Measurements from ENCODE around the gene TAB2.

The TAB2 gene

GRCh38 chr6:149414821-149415220 is 97.3 kb downstream of the TAB2 start:
- no peak for DNase-seq (ENCODE audit: low read depth in 2 of 2)

DNA sequence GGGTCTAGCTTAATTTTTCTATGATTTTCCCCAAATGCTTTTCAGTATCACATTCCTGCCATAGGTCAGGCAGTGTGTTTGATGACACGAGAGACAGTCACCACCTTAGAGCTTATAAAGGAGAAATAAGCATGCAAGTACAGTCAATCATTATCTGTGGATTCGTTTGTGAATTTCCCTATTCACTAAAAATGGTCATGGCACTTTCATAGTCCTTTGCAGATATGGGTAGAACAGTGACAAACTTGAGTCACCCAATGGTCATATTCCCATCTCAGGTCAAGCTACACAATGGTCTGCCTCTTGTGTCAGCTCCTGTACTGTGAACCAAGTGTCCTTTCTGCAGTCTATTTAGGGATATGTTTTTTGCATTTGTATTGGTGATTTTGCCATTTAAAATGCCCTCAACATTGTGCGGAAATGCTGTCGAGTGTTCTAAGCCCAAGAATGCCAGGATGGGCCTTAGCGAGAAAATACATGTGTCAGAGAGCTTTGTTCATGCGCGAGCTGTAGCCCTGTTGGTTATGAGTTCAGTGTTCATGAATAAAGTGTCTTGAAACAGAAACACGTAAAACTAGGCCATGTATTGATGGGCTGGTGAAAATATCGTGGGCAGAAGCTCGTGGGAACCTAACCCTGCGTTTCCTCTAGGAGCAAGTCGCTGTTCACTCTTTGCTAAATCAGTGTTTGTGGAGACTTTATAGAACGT is 102.3 kb downstream of the TAB2 start:
- no peak for DNase-seq (ENCODE audit: low read depth in 2 of 2)

DNA sequence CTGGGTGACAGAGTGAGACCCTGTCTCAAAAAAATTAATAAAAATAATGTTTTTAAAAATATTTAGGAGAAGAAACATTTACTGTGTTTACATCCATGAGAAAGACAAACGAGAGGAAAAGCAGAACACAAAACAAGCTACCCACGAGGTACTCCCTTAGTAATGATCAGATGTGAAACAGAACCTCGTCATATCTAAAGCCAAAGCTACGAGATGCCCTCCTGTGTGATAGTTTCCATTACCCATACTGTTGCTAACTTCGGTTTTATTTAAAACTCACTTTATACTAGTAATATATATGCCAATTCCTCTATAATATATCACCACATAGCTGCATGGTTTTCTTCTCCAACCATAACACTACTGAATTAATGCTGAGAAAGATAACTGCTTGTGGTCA is 103.6 kb downstream of the TAB2 start:
- no peak for DNase-seq (ENCODE audit: low read depth in 2 of 2)

- DNase-seq (ENCODE audit: low read depth in 2 of 2) = no peak
Observed at GRCh38 chr6:149422581-149422980, 105.1 kb downstream of the TAB2 start.

- no peak for DNase-seq (ENCODE audit: low read depth in 2 of 2)
Observed at GRCh38 chr6:149423964-149424440, 106.5 kb downstream of the TAB2 start.

DNA sequence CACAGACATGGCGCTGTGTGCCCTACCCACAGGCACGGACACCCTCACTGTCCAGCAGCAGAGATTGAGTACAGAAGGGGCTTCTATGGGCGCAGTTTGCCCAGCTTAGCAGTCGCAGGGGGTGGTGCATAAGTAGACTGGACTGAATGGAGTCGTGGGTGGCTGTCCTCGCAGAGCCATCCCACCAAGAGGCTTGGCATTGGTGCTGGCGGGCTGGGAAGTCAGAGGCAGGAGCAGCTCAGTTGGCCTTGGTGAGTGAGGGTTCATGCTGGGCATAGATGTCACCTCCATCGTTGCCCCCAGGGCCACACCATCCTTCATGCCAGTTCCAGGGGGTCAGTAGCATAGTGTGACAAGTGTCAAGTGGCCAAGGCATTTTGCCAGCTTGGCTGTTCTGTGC is 107.7 kb downstream of the TAB2 start:
- no peak for DNase-seq (ENCODE audit: low read depth in 2 of 2)

DNA sequence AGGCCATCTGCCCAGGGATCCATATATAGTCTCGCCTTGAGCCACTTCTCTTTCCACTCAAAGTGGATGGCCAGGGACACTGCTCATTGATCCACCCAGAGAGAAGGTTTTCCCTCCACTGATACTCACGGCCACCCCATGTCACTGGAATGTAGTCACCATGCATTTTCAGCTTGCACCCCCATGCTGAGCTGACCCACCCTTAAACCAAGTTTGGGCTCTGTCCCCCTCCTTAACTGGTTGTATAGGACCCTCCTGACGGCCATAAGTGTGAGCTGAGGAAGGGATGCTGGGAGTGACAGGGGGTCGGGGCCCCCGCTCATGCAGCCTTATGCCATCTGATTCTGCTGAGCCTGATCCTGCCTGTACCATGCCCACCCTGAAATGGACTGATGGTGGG is 108.2 kb downstream of the TAB2 start:
- no peak for DNase-seq (ENCODE audit: low read depth in 2 of 2)

- no peak for DNase-seq (ENCODE audit: low read depth in 2 of 2)
Observed at GRCh38 chr6:149428606-149429005, 111.1 kb downstream of the TAB2 start.

DNA sequence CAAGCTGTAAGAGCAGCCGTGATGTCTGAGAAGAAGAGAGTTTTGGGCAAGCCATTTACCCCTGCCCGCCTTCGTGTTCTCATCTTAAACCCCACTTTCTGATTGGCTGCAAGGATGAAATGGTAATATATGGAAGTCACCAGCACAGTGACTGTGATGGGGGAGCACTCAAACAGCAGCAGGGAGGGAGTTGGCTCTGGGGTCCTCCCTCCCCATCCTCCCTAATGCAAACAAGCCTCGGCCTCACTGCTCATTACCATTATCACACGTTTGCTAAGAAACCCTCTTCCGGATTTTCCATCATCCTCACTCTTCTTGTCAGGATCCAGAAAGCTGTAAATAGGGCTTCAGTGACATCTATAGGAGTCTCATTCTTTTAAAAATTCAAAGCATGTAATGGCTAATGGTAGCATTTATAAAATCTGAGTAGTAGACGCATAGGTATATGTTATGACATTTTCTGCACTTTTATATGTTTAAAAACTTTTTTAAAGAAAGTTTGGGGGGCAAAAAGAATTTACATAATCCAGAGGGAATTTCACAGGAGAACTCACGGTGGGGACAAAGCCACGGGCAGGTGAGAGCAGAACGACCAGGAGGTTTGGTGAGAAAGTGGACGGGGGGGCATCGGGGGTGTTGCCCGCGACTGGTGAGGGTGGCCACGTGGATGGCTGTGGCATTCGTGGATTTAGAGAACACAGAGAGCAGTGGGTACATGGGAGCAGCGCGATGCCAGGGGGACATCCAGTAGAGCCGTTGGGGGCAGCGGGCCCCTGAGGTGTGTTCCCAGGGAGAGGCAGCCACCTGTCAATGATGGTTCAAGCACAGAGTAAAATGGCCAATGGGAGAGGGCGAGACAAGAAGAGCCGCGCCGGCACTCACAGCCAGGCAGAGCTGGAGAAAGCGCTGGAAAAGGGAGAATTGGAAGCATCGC is 112.2 kb downstream of the TAB2 start:
- DNase-seq (ENCODE audit: low read depth in 2 of 2) = no peak

- peak; percentile 93 to 96 for DNase-seq (ENCODE audit: low read depth in 2 of 2)
Observed at GRCh38 chr6:149431905-149432775, 114.6 kb downstream of the TAB2 start.

GRCh38 chr6:149433405-149433804 is 115.9 kb downstream of the TAB2 start:
- no peak for DNase-seq (ENCODE audit: low read depth in 2 of 2)

DNA sequence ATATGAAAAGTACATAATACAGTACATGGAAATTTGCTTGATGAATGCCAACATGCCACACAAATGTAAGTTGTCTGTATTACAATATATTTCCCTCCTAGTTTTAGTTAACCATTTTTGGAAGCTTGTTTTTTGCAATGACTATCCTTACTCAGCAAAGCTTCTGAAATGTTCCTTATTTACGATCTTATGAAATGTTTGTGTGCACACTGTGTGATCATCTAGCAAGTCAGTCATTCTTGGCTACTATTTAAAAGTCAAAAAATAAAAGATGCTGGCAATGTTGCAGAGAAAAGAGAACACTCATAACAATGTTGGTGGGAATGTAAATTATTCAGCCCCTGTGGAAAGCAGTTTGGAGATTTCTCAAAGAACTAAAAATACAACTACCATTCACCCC is 116.4 kb downstream of the TAB2 start:
- no peak for DNase-seq (ENCODE audit: low read depth in 2 of 2)

GRCh38 chr6:149435919-149436586 is 118.5 kb downstream of the TAB2 start:
- DNase-seq (ENCODE audit: low read depth in 2 of 2) = no peak

DNA sequence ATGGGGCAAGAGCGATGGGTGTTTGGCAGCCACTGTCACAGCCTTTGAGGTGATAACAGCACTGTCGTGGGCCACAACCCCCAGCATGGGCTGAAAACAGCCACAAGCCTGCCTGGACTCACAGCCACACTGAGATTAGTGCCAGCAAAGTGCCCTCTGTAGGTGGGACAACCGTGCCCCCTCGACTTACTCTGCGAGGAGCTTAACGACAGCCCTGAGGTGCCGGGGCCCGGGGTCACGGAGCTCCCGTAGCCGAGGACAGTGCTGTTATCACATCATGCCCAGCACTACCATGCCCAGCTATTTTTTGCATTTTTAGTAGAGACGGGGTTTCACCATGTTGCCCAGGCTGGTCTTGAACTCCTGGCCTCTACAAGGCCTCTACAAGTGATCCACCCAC is 119.1 kb downstream of the TAB2 start:
- no peak for DNase-seq (ENCODE audit: low read depth in 2 of 2)

GRCh38 chr6:149437212-149437611 is 119.7 kb downstream of the TAB2 start:
- DNase-seq (ENCODE audit: low read depth in 2 of 2) = no peak

GRCh38 chr6:149438855-149439254 is 121.3 kb downstream of the TAB2 start:
- no peak for DNase-seq (ENCODE audit: low read depth in 2 of 2)

- DNase-seq (ENCODE audit: low read depth in 2 of 2) = no peak
Observed at GRCh38 chr6:149439626-149440025, 122.1 kb downstream of the TAB2 start.

GRCh38 chr6:149440735-149441671 is 123.5 kb downstream of the TAB2 start:
- DNase-seq (ENCODE audit: low read depth in 2 of 2) = no peak

- no peak for DNase-seq (ENCODE audit: low read depth in 2 of 2)
Observed at GRCh38 chr6:149441740-149442139, 124.2 kb downstream of the TAB2 start.
